B cell (primary cell): ENCODE measurements around the gene IGFALS.

Experiments
- EZH2 ChIP-seq: IDR thresholded peaks from 2 replicates; pipeline ENCODE4 v1.6.1; 2012; ENCODE audit warnings: borderline replicate concordance, low read depth, mild to moderate bottlenecking, moderate library complexity, low read length; ENCODE audit not compliant: insufficient read depth, poor library complexity, severe bottlenecking
- TF ChIP-seq, protein P1 (sequence below): fragments of 200-600 bp; IDR thresholded peaks from one replicate; pipeline ENCODE4 v1.8.0; 2022; ENCODE audit warnings: antibody characterized with exemption, mild to moderate bottlenecking

DNA sequence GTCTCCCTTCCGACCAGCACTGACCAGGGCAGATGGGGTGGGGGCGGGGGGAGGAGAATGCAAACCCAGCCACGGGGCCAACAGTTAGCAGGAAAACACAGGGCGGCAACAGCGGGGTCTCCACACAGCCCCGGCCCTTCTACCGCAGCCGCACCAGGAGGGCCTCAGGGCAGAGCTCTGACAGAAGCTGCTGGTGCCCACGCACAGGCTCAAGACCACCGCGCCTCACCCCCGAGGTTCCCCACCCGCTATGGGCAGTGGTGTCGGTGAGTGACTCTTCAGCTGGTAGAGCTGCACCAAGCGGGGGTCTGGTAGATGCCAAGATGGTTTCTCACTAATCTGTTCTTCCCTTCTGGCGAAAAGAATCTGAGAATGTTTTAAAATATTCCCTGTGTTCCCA lies 17.0 kb upstream of the IGFALS start:
- TF ChIP-seq, protein P1, sequence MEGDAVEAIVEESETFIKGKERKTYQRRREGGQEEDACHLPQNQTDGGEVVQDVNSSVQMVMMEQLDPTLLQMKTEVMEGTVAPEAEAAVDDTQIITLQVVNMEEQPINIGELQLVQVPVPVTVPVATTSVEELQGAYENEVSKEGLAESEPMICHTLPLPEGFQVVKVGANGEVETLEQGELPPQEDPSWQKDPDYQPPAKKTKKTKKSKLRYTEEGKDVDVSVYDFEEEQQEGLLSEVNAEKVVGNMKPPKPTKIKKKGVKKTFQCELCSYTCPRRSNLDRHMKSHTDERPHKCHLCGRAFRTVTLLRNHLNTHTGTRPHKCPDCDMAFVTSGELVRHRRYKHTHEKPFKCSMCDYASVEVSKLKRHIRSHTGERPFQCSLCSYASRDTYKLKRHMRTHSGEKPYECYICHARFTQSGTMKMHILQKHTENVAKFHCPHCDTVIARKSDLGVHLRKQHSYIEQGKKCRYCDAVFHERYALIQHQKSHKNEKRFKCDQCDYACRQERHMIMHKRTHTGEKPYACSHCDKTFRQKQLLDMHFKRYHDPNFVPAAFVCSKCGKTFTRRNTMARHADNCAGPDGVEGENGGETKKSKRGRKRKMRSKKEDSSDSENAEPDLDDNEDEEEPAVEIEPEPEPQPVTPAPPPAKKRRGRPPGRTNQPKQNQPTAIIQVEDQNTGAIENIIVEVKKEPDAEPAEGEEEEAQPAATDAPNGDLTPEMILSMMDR, result no peak
- no peak for TF ChIP-seq EZH2
